Measurements from ENCODE around the gene BRD4. TPM values are rescaled to one million over a fixed set of nuclear protein-coding genes. Genes with fewer than 3 reads are reported as not detected.

Gene BRD4
- polyA plus RNA-seq, 1 donor = 63.6 TPM

DNA sequence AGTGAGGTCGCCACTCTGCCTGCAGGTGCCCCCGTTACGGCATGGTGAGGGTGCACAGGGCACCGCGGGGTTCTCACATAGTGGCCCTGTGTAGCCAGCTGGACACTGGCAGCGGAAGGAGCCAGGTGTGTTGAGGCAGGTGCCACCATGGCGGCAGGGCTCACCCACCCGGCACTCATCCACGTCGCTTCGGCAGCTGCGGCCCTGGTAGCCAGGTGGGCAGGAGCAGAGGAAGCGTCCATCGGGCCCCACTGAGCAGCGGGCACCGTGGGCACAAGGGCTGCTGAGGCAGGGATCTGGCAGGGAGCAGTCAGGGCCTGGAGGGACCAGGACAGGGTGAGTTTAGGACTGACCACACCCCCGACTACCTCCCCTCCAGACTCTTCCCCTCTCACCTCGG is 140.4 kb downstream of the BRD4 start:
- DNase-seq = no peak

DNA sequence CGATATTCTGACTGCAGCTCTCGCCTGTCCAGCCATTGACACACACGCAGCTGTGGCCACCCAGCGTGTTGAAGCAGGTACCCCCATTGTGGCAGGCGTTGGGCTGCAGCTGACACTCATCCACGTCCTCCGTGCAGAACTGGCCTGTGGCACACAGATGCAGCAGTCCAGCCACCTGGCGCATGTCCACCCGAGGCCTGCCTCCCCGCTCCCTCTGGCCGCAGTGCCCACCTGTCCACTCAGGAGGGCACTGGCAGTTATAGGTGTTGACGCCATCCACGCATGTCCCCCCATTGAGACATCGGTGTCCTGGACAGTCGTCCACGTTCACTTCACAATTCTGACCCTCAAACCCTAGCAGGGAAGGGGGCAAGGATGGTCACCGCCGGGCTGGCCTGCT is 140.8 kb downstream of the BRD4 start:
- no peak for DNase-seq

DNA sequence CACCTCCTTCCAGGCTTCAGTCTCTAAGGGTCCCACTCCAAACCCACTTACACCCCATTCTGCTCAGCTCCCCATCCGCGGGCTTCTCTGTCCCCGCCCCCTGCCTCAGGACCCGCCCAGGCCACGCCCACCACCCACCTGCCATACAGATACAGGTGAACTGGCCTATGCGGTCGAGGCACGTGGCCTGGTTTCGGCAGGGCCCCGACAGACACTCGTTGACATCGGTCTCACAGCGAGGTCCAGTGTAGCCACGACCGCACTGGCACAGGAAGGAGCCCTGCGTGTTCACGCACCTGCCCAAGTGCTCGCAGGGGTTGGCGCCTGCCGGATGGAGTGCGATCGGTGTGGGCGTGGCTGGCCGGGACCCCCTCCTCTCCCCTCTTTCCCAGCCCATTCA is 143.5 kb downstream of the BRD4 start:
- DNase-seq = no peak

DNA sequence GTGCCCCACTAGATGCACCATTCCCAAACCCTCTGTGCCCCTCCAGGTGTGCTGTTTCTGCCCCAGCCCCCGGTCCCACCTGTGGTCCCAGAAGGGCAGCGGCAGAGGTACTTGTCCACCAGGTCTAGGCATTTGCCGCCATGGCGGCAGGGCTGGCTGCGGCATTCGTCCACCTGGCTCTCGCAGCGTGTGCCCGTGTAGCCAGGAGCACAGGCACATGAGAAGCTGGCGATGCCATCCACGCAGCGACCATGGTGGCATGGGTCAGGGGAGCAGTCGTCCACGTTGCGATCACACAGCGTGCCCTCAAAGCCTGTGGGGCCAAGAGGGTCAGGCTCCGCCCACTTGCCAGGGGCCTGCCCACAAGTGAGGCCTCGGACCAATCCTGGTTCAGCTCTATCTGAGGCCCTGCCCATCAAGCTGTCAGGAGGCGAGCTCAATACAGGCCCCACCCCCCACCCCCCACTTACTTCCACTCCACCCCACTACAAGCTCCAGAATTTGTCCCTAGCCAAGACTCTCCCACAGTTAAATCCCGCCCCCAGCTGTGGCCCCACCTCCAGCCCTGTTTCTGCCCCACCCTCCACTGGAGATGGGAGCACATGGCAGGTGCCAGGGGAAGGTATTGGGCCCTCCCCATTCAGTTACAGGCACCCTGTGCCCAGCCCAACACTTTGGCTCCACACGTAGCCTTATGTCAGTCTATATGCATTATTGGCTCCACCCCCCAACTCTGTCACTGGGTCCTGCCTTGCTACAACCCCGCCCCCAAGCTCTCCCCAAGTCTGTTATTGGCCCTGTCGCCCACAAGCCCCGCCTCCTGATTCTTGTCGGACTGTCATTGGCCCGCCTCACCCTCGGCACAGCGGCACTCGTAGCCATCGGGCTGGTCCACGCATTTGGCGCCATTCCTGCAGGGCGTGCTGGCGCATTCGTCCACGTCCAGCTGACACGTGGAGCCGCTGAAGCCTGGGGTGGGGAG is 145.0 kb downstream of the BRD4 start:
- DNase-seq = no peak

Other genes starting within 250 kb of the BRD4 start
- gene SYDE1, start 225.1 kb downstream of the BRD4 start, polyA plus RNA-seq (ENCODE audit: insufficient read length) = 14.4 TPM
- gene NOTCH3, start 131.5 kb downstream of the BRD4 start, polyA plus RNA-seq (ENCODE audit: insufficient read length) = 102 TPM
- 3.9 TPM for gene EPHX3, start 100.1 kb downstream of the BRD4 start, polyA plus RNA-seq (ENCODE audit: insufficient read length)
- 32.7 TPM for gene AKAP8, start 47.2 kb upstream of the BRD4 start, polyA plus RNA-seq (ENCODE audit: insufficient read length)
- 119 TPM for gene AKAP8L, start 86.4 kb upstream of the BRD4 start, polyA plus RNA-seq (ENCODE audit: insufficient read length)
- gene WIZ, start 117.4 kb upstream of the BRD4 start, polyA plus RNA-seq (ENCODE audit: insufficient read length) = 25.7 TPM
- gene RASAL3, start 132.0 kb upstream of the BRD4 start, polyA plus RNA-seq (ENCODE audit: insufficient read length) = 1.1 TPM
- gene PGLYRP2, start 147.0 kb upstream of the BRD4 start, polyA plus RNA-seq (ENCODE audit: insufficient read length) = not detected
- gene CYP4F22, start 176.0 kb upstream of the BRD4 start, polyA plus RNA-seq (ENCODE audit: insufficient read length) = 0.28 TPM